Smooth muscle cell (in vitro differentiated cells): ENCODE data around the gene LGSN. TPM values are rescaled to one million over a fixed set of nuclear protein-coding genes. Genes with fewer than 3 reads are reported as not detected.

ENCODE experiments used
- DNase-seq: peaks from one replicate; lab custom pipeline; 2025; ENCODE audit not compliant: unreplicated experiment; lab: John Stamatoyannopoulos, UW
- H2AFZ ChIP-seq: fragments of 200-600 bp; sonication (generic); 2 replicates; pipeline ENCODE4 v1.6.0; 2016; ENCODE audit warnings: antibody characterized with exemption, low read depth, mild to moderate bottlenecking
- H3F3A ChIP-seq: fragments of 200-600 bp; sonication (generic); 2 replicates; pipeline ENCODE4 v1.6.0; 2017; ENCODE audit warnings: antibody characterized with exemption, low read depth
- H3K27ac ChIP-seq: fragments of 200-600 bp; sonication (generic); 2 replicates; pipeline ENCODE4 v1.5.1; 2016; ENCODE audit warnings: low read depth, mild to moderate bottlenecking
- H3K27me3 ChIP-seq: fragments of 200-600 bp; sonication (generic); 2 replicates; pipeline ENCODE4 v1.6.1; 2016; ENCODE audit warnings: low read depth, mild to moderate bottlenecking
- H3K36me3 ChIP-seq: fragments of 200-600 bp; sonication (generic); 2 replicates; pipeline ENCODE4 v1.5.1; 2016; ENCODE audit warnings: low read depth
- H3K4me1 ChIP-seq: fragments of 200-600 bp; sonication (generic); 2 replicates; pipeline ENCODE4 v1.5.1; 2016; ENCODE audit warnings: low read depth
- H3K4me2 ChIP-seq: fragments of 200-600 bp; sonication (generic); 2 replicates; pipeline ENCODE4 v1.6.0; 2016; ENCODE audit warnings: mild to moderate bottlenecking
- H3K4me3 ChIP-seq: fragments of 200-600 bp; sonication (generic); 2 replicates; pipeline ENCODE4 v1.5.1; 2016; ENCODE audit warnings: mild to moderate bottlenecking
- H3K79me2 ChIP-seq: fragments of 200-600 bp; sonication (generic); 2 replicates; pipeline ENCODE4 v1.6.0; 2016; ENCODE audit warnings: low read depth, mild to moderate bottlenecking
- H3K9ac ChIP-seq: fragments of 200-600 bp; sonication (generic); 2 replicates; pipeline ENCODE4 v1.6.0; 2016; ENCODE audit warnings: low read depth
- H3K9me3 ChIP-seq: fragments of 200-600 bp; sonication (generic); replicated peaks from 2 replicates; pipeline ENCODE4 v1.5.1; 2016; ENCODE audit warnings: low read depth
- H4K20me1 ChIP-seq: fragments of 200-600 bp; sonication (generic); 2 replicates; pipeline ENCODE4 v1.6.0; 2016; ENCODE audit warnings: low read depth
- CTCF ChIP-seq: fragments of 200-600 bp; sonication (generic); IDR thresholded peaks from 2 replicates; pipeline ENCODE4 v1.5.1; 2017; ENCODE audit warnings: borderline replicate concordance, mild to moderate bottlenecking, antibody characterized with exemption; ENCODE audit not compliant: insufficient read depth, poor library complexity, severe bottlenecking
- whole genome bisulfite sequencing: methylation state at CpG from one replicate; pipeline ENCODE4 v1.1.7; 2016; ENCODE audit warnings: low lambda C conversion rate; 5-methylcytosine and 5-hydroxymethylcytosine counted together
- polyA plus RNA-seq: library from polyadenylated mRNA; unstranded; fragments of >200 nt; fragmentation: Nextera tagmentation; extraction: Ambion mirVana; gene quantifications from 2 replicates; pipeline ENCODE4 v1.2.1, GENCODE V29; 2016
- total RNA-seq: library from RNA; depleted of rRNA; stranded (reverse); fragments of >200 nt; gene quantifications from 2 replicates; pipeline ENCODE4 v1.2.3, GENCODE V29; 2014

Gene LGSN
- total and polyA plus RNA-seq, 2 experiments from 2014 or later, result not detected

- no peak for TF ChIP-seq CTCF
- H3K9ac ChIP-seq, result no peak overlapping the region
- H3K4me2 ChIP-seq, result no peak overlapping the region
- 91% methylated on average over 4 of the region's 4 CpGs for WGBS
- H4K20me1 ChIP-seq, result no peaks in the 10 kb centered on the region
- no peaks in the 10 kb centered on the region for H3K4me1 ChIP-seq
- no peaks in the 10 kb centered on the region for H3K36me3 ChIP-seq
- H3K79me2 ChIP-seq, result no peaks in the 10 kb centered on the region
- H3K9me3 ChIP-seq, result no peaks in the 10 kb centered on the region
- no peaks in the 10 kb centered on the region for H3F3A ChIP-seq
- no peak overlapping the region for H3K4me3 ChIP-seq
- no peaks in the 10 kb centered on the region for H3K27me3 ChIP-seq
- H2AFZ ChIP-seq, result no peak overlapping the region
- no peak overlapping the region for H3K27ac ChIP-seq
- DNase-seq, result no peak
Observed at GRCh38 chr6:63355632-63356031, 35.8 kb upstream of the LGSN start.

- no peak overlapping the region for H3K9ac ChIP-seq
- DNase-seq, result no peak
- H3K27ac ChIP-seq, result no peak overlapping the region
- no peaks in the 10 kb centered on the region for H3K36me3 ChIP-seq
- H3K4me1 ChIP-seq, result peaks cover 8% of the 10 kb centered on the region
- peak overlapping the region; percentile 84 for H2AFZ ChIP-seq
- no peak overlapping the region for H3K4me3 ChIP-seq
- peak overlapping the region; percentile 49 for H3K4me2 ChIP-seq
- H3F3A ChIP-seq, result peaks cover 4% of the 10 kb centered on the region
- no peaks in the 10 kb centered on the region for H4K20me1 ChIP-seq
- WGBS, result 97% methylated on average over 1 of the region's 1 CpG
- no peaks in the 10 kb centered on the region for H3K9me3 ChIP-seq
- no peaks in the 10 kb centered on the region for H3K27me3 ChIP-seq
- H3K79me2 ChIP-seq, result no peaks in the 10 kb centered on the region
- TF ChIP-seq CTCF, result no peak
Observed at GRCh38 chr6:63353286-63353630, 33.5 kb upstream of the LGSN start.

- Histone ChIP-seq H3K27ac (peak overlapping the region; percentile 8), H3K36me3 (no peaks in the 10 kb centered on the region), H3K4me2 (peak overlapping the region; percentile 49), H3K79me2 (no peaks in the 10 kb centered on the region), H2AFZ (peak overlapping the region; percentile 84), H3K9ac (no peak overlapping the region), H3K27me3 (no peaks in the 10 kb centered on the region), H3K4me3 (no peak overlapping the region), H3K9me3 (no peaks in the 10 kb centered on the region), H3K4me1 (peaks cover 11% of the 10 kb centered on the region), H3F3A (peaks cover 4% of the 10 kb centered on the region), H4K20me1 (no peaks in the 10 kb centered on the region)
- TF ChIP-seq CTCF, result peak; percentile 50
- DNase-seq, result no peak
- WGBS, result 76% methylated on average over 7 of the region's 7 CpGs
Observed at GRCh38 chr6:63352544-63353285, 32.9 kb upstream of the LGSN start.

- no peak overlapping the region for H3K4me3 ChIP-seq
- no peak overlapping the region for H3K27ac ChIP-seq
- TF ChIP-seq CTCF, result peak; percentile 43
- no peaks in the 10 kb centered on the region for H3K36me3 ChIP-seq
- H4K20me1 ChIP-seq, result no peaks in the 10 kb centered on the region
- DNase-seq, result no peak
- 67% methylated on average over 4 of the region's 4 CpGs for WGBS
- H3K9me3 ChIP-seq, result no peaks in the 10 kb centered on the region
- no peak overlapping the region for H2AFZ ChIP-seq
- peaks cover 4% of the 10 kb centered on the region for H3F3A ChIP-seq
- no peak overlapping the region for H3K9ac ChIP-seq
- H3K4me1 ChIP-seq, result peaks cover 11% of the 10 kb centered on the region
- no peaks in the 10 kb centered on the region for H3K27me3 ChIP-seq
- H3K79me2 ChIP-seq, result no peaks in the 10 kb centered on the region
- no peak overlapping the region for H3K4me2 ChIP-seq
Observed at GRCh38 chr6:63352069-63352543, 32.3 kb upstream of the LGSN start.
